GM13976 (cell line): ENCODE data around the gene AARS1.
"Not testable (repeated sequence)": the region's sequence is repeated elsewhere in the genome, so short reads cannot be mapped to it uniquely, and the experiment has no call there.

Experiments used
- DNase-seq: peaks from one replicate; pipeline ENCODE4 v3.0.0; 2012; ENCODE audit warnings: low spot score
- in situ Hi-C: fragments of 300-500 bp; cut with MboI; formaldehyde crosslinking; loops from one replicate; pipeline ENCODE4 v1.12.0; 2022; ENCODE audit warnings: low sequenced_read_pairs, mixed read lengths, inconsistent platforms; ENCODE audit not compliant: unreplicated experiment
- TF ChIP-seq, protein P1 (sequence below): IDR thresholded peaks from 2 replicates; pipeline ENCODE4 v1.5.1; 2012; ENCODE audit warnings: borderline replicate concordance, mild to moderate bottlenecking; ENCODE audit not compliant: insufficient read depth; ENCODE audit errors: extremely low read depth, missing control alignments, control extremely low read depth

AARS1 gene

DNA sequence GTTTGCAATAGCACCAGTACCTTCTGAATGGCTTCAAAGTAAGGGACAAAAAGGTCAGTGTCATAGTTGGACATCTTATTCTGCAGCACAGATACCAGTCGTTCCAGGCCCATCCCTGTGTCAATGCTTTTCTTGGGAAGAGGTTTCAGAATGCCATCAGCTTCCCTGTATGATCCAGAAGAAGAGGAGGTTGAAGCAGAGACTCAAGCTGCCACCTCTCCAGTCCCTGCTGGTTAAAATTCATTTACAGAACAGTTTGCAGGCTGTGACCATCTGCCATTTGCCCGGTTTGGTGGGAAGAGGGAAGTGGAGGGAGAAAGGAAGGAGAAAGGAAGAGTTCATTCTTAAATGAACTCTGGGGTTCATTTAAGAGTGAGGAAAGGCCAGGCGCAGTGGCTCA lies 19.1 kb downstream of the AARS1 start:
- in situ Hi-C loops = no loop called here
- no peak for DNase-seq
- TF ChIP-seq, protein P1, sequence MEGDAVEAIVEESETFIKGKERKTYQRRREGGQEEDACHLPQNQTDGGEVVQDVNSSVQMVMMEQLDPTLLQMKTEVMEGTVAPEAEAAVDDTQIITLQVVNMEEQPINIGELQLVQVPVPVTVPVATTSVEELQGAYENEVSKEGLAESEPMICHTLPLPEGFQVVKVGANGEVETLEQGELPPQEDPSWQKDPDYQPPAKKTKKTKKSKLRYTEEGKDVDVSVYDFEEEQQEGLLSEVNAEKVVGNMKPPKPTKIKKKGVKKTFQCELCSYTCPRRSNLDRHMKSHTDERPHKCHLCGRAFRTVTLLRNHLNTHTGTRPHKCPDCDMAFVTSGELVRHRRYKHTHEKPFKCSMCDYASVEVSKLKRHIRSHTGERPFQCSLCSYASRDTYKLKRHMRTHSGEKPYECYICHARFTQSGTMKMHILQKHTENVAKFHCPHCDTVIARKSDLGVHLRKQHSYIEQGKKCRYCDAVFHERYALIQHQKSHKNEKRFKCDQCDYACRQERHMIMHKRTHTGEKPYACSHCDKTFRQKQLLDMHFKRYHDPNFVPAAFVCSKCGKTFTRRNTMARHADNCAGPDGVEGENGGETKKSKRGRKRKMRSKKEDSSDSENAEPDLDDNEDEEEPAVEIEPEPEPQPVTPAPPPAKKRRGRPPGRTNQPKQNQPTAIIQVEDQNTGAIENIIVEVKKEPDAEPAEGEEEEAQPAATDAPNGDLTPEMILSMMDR = no peak

DNA sequence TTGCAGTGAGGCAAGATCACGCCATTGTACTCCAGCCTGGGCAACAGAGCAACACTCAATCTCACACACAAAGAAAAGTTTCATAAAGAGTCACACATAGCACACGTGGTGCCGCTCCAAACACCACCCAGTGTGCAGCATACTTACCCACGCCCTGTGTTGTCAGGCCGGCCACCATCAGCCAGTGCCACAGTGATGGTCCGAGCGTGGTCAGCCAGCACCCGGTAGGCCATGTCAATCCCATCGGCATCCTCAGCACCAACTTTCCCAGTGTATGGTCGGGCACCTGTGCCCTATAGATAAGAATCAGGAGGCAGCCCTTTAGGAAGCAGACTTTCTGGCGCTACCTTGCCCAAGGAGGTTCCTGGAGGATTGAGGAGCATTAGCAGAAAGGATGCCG lies 19.8 kb downstream of the AARS1 start:
- in situ Hi-C loops = no loop called here

DNA sequence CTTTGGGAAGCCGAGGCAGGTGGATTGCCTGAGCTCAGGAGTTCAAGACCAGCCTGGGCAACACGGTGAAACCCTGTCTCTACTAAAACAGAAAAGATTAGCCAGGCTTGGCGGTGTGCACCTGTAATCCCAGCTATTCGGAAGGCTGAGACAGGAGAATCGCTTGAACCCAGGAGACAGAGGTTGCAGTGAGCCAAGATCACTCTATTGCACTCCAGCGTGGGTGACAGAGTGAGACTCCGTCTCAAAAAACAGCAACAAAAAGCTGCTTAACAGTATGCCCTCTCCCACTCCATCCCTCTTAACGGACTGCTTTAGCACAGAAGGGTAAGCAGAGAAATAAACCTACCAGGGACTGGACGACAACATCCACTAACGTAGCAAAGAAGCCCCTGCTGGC lies 21.4 kb downstream of the AARS1 start:
- in situ Hi-C loops, DNase-seq: not testable (repeated sequence)

More for the DNA sequence above, 19.8 kb downstream of the AARS1 start:
- DNase-seq = no peak
- TF ChIP-seq, protein P1 = no peak

DNA sequence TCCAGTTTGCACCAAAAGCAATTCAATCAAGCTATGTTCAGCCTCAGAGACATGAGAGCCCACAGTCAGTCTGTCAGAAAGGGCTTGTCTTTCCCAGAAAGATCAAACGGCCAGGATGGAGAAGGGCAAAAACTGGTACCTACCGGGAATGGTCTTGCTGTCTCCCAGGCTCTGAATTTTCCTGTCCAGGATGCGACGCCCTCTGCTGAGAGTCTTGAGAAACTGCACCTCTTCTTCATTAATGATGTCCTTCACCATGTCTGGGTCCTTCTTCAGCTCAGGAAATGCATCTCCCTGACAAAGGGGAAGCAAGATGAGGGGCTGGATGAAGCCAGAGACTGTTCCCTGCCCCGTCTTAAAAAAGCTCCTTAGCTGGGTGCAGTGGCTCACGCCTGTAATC lies 21.8 kb downstream of the AARS1 start:
- TF ChIP-seq, protein P1 = peak; percentile 26
- in situ Hi-C loops = no loop called here
- DNase-seq = peak; percentile 55

DNA sequence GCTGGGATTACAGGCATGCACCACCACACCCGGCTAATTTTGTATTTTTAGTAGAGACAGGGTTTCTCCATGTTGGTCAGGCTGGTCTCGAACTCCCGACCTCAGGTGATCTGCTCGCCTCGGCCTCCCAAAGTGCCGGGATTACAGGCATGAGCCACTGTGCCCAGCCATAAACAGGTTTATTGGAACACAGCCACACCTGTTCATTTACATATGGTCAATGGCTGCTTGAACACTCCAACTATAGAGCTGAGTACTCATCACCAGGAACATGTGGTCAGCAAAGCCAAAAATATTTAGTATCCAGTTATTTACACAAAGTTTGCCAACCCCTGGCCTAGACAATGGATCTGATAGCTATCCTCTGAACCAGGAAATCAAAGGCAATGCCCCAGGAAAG lies 29.4 kb downstream of the AARS1 start:
- in situ Hi-C loops, DNase-seq: not testable (repeated sequence)

DNA sequence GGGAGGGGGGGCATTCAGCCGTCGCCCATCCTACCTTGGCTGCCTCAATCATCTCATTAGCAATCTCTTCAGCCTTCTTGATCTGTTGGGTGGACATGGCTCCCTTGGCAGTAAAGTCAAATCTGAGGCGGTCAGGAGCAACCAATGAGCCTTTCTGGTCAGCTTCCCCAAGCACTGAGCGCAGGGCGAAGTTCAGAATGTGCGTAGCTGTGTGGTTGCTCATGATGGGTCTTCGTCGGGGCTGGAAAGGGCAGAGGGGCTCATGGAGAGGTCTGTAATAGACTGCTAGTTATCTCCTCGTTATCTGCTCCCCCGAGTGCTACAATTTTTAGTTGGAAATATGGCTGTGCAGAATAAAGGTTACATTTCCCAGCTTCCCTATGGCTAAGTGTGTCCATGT lies 30.4 kb downstream of the AARS1 start:
- TF ChIP-seq, protein P1 = no peak
- in situ Hi-C loops = no loop called here
- peak; percentile 12 for DNase-seq

DNA sequence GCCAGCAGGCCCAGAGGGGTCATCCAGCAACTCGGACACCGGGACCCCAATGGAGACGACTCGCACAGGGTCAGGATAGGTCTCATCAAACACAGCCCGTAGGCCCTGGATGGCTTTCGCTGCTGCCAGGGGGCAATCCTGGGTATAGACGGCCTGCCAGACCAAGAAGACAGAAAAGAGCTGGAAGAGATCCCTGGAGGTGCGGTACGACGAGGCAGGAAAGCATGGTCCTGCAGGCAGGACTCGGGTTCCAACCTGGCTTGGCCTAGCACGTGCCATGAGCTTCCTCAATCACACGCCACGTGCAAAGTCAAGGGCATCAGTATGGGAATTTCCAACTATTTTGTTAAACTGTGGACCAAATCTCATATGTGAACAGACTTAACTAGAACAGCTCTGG lies 31.2 kb downstream of the AARS1 start:
- DNase-seq = peak; percentile 4
- in situ Hi-C loops = no loop called here
- TF ChIP-seq, protein P1 = no peak

DNA sequence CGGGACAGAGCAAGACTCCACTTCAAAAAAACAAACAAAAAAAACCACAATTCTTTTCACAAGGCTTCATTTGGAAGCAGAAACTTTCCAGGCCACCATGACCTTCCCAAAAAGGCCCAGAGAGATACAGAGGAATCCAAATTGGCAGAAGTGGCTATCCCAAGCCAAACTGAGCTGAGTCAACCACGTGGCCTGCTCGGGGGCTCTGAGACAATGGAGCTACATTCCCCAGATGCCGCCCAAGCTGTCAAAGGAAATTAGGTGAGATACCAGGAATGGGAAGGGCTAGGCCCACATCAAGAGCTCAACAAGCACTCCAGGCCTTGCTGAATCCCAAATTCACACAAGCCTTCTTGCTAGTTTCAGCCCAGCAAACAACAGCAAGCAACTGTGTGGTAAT lies 31.9 kb downstream of the AARS1 start:
- DNase-seq = peak; percentile 6
- in situ Hi-C loops = no loop called here
- TF ChIP-seq, protein P1 = no peak
